ENCODE measurements around the gene SLC6A17.
A peak's percentile ranks its signal among the peaks of the same experiment; 100 is the strongest.

Gene SLC6A17

DNA sequence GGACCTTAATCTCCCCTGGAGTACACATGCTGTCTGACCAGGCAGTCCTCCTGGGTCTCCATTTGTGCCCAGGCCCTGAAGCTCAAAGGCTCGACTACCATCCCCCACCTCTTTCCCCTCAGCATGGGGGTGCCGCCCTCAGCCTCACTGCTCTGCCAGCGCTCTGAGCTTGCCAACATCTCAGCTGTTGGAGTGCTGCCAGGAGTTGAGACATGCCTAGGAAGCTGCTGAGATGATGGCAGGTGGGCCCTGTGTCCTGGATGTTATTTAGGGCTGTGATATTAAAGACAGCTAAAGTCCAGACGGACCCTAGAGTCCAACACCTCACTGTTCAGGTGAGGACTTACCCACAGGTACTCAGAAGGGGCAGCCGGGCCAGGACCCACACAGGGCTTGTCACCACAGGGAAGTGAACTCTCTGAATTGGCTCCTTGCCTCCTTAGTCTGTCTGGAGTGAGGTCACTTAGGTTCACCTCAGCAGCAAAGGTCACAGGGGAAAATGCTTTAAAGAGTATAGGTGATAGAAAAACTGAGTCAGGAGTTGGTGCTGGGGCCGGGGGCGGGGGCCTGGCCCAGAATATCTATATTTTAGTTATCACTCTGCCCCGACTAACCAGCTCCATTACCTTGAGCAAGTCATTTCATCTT lies 40.1 kb downstream of the SLC6A17 start:
- Histone ChIP-seq H3K4me1 (no peaks in the 10 kb centered on the region), H3K27me3 (ENCODE audit: control insufficient read depth, insufficient read depth, low read length) (no peaks in the 10 kb centered on the region), H3K27ac (no peak overlapping the region), H3K9ac (no peak overlapping the region), H3K9me3 (ENCODE audit: control insufficient read depth, low read length) (no peaks in the 10 kb centered on the region), H3K4me2 (ENCODE audit: low read length) (no peak overlapping the region), H3K36me3 (ENCODE audit: control insufficient read depth, insufficient read depth, low read length) (no peaks in the 10 kb centered on the region), H3K4me3 (ENCODE audit: low read depth, low read length) (no peak overlapping the region), H3K79me2 (no peaks in the 10 kb centered on the region), H2AFZ (no peak overlapping the region)
- TF ChIP-seq, protein P1, sequence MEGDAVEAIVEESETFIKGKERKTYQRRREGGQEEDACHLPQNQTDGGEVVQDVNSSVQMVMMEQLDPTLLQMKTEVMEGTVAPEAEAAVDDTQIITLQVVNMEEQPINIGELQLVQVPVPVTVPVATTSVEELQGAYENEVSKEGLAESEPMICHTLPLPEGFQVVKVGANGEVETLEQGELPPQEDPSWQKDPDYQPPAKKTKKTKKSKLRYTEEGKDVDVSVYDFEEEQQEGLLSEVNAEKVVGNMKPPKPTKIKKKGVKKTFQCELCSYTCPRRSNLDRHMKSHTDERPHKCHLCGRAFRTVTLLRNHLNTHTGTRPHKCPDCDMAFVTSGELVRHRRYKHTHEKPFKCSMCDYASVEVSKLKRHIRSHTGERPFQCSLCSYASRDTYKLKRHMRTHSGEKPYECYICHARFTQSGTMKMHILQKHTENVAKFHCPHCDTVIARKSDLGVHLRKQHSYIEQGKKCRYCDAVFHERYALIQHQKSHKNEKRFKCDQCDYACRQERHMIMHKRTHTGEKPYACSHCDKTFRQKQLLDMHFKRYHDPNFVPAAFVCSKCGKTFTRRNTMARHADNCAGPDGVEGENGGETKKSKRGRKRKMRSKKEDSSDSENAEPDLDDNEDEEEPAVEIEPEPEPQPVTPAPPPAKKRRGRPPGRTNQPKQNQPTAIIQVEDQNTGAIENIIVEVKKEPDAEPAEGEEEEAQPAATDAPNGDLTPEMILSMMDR (IDR thresholded peaks at IDR 0.05): no peak

DNA sequence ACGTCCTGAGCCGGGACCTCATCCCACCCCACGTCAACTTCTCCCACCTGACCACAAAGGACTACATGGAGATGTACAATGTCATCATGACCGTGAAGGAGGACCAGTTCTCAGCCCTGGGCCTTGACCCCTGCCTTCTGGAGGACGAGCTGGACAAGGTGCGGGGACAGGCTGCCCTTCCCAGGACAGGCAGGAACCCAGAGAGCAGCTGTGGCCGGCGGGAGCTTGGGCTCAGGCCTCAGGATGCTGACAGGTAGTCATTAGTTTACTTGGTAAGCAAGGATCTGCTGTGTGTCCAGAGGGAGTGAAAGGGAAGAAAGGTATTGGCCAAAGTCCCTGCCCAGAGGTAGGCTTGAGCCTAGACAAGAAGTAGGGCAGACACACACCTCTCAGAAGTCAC lies 42.2 kb downstream of the SLC6A17 start:
- H3K27me3 ChIP-seq (ENCODE audit: control insufficient read depth, insufficient read depth, low read length): no peaks in the 10 kb centered on the region
- no peak overlapping the region for H3K4me3 ChIP-seq (ENCODE audit: low read depth, low read length)
- no peak overlapping the region for H3K27ac ChIP-seq
- TF ChIP-seq, protein P1 (IDR thresholded peaks at IDR 0.05): no peak
- no peak overlapping the region for H3K9ac ChIP-seq
- no peaks in the 10 kb centered on the region for H3K9me3 ChIP-seq (ENCODE audit: control insufficient read depth, low read length)
- no peak overlapping the region for H3K4me2 ChIP-seq (ENCODE audit: low read length)
- no peaks in the 10 kb centered on the region for H3K36me3 ChIP-seq (ENCODE audit: control insufficient read depth, insufficient read depth, low read length)
- no peaks in the 10 kb centered on the region for H3K79me2 ChIP-seq
- H3K4me1 ChIP-seq: no peaks in the 10 kb centered on the region
- no peak overlapping the region for H2AFZ ChIP-seq

DNA sequence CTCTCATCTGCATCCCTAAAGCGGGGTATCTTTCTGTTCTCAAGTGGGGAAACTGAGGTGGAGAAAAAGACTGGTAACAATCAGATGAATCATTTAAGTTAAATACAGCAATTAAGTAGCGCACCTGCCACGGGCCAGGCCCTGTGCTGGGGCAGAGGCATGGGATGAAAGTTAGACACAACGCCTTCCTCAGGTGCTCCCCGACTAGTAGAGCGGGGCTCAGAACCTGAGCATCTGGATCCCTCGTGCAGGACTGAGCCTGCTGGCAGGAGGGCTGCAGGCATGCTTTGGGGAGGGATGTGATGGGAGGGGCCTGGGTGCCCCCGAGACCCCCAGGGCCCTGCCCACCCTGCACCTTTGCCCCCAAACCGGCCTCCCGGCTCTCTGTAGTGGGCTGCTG lies 44.9 kb downstream of the SLC6A17 start:
- no peaks in the 10 kb centered on the region for H3K79me2 ChIP-seq

GRCh38 chr1:110196917-110197765 lies 46.8 kb downstream of the SLC6A17 start:
- H3K9me3 ChIP-seq (ENCODE audit: control insufficient read depth, low read length): no peaks in the 10 kb centered on the region
- no peak overlapping the region for H3K4me3 ChIP-seq (ENCODE audit: low read depth, low read length)
- H3K9ac ChIP-seq: no peak overlapping the region
- no peaks in the 10 kb centered on the region for H3K27me3 ChIP-seq (ENCODE audit: control insufficient read depth, insufficient read depth, low read length)
- H3K79me2 ChIP-seq: no peaks in the 10 kb centered on the region
- no peaks in the 10 kb centered on the region for H3K4me1 ChIP-seq
- H3K4me2 ChIP-seq (ENCODE audit: low read length): no peak overlapping the region
- H3K36me3 ChIP-seq (ENCODE audit: control insufficient read depth, insufficient read depth, low read length): no peaks in the 10 kb centered on the region
- H3K27ac ChIP-seq: no peak overlapping the region
- no peak overlapping the region for H2AFZ ChIP-seq
- TF ChIP-seq, protein P1 (IDR thresholded peaks at IDR 0.05): peak; percentile 78

More for the DNA sequence above, 44.9 kb downstream of the SLC6A17 start:
- no peak overlapping the region for H3K27ac ChIP-seq
- H3K27me3 ChIP-seq (ENCODE audit: control insufficient read depth, insufficient read depth, low read length): no peaks in the 10 kb centered on the region
- no peaks in the 10 kb centered on the region for H3K9me3 ChIP-seq (ENCODE audit: control insufficient read depth, low read length)
- no peak overlapping the region for H2AFZ ChIP-seq
- H3K9ac ChIP-seq: no peak overlapping the region
- H3K4me3 ChIP-seq (ENCODE audit: low read depth, low read length): no peak overlapping the region
- H3K36me3 ChIP-seq (ENCODE audit: control insufficient read depth, insufficient read depth, low read length): no peaks in the 10 kb centered on the region
- H3K4me1 ChIP-seq: no peaks in the 10 kb centered on the region
- TF ChIP-seq, protein P1 (IDR thresholded peaks at IDR 0.05): no peak
- no peak overlapping the region for H3K4me2 ChIP-seq (ENCODE audit: low read length)
